ENCODE results near the gene ZNF112. TPM values are rescaled to one million over a fixed set of nuclear protein-coding genes. Genes with fewer than 3 reads are reported as not detected.

ZNF112 gene
- 1.3 to 2.6 TPM (median 1.9 TPM) in 5 replicates for total RNA-seq (2022; extraction: Qiagen RNA extraction)

GRCh38 chr19:44356383-44357111 lies at the start of gene ZNF112:
Gene ZNF112 (minus strand): TSS chr19:44356680. CDS start chr19:44340539, 16,141 bp downstream.

GRCh38 chr19:44401139-44402115 lies 44.9 kb upstream of the ZNF112 start, which contains the start of gene ZNF285:
Gene ZNF285 (minus strand): TSS chr19:44401608. CDS start chr19:44397213, 4,395 bp downstream.

GRCh38 chr19:44304659-44305193 lies 51.8 kb downstream of the ZNF112 start, which contains the start of gene ZNF235:
Gene ZNF235 (minus strand): TSS chr19:44305025. CDS start chr19:44303404, 1,621 bp downstream.

Other genes with a start within 250 kb of the ZNF112 start
- gene ZNF225, start 243.3 kb downstream of the ZNF112 start, total RNA-seq (2022; extraction: Qiagen RNA extraction) = 2.6 to 3.6 TPM (median 3.1 TPM) in 5 replicates
- gene ZNF234, start 215.1 kb downstream of the ZNF112 start, total RNA-seq (2022; extraction: Qiagen RNA extraction) = 1.5 to 2.8 TPM (median 2.0 TPM) in 5 replicates
- 18.8 to 21.0 TPM (median 20.0 TPM) in 5 replicates for gene ZNF226, start 191.6 kb downstream of the ZNF112 start, total RNA-seq (2022; extraction: Qiagen RNA extraction)
- 9.2 to 12.3 TPM (median 10.4 TPM) in 5 replicates for gene ZNF227, start 144.1 kb downstream of the ZNF112 start, total RNA-seq (2022; extraction: Qiagen RNA extraction)
- 0.43 to 0.63 TPM (median 0.55 TPM) in 5 replicates for gene ZNF233, start 96.8 kb downstream of the ZNF112 start, total RNA-seq (2022; extraction: Qiagen RNA extraction)
- 2.8 to 3.4 TPM (median 3.0 TPM) in 5 replicates for gene ZNF235, start 51.7 kb downstream of the ZNF112 start, total RNA-seq (2022; extraction: Qiagen RNA extraction)
- gene ZNF285, start 44.9 kb upstream of the ZNF112 start, total RNA-seq (2022; extraction: Qiagen RNA extraction) = 2.0 to 2.9 TPM (median 2.3 TPM) in 5 replicates
- gene ZNF229, start 91.8 kb upstream of the ZNF112 start, total RNA-seq (2022; extraction: Qiagen RNA extraction) = 2.2 to 3.4 TPM (median 3.0 TPM) in 5 replicates
- 7.5 to 8.7 TPM (median 8.3 TPM) in 5 replicates for gene ZNF180, start 143.8 kb upstream of the ZNF112 start, total RNA-seq (2022; extraction: Qiagen RNA extraction)
- 0.05 to 0.06 TPM (median 0.05 TPM) in 4 of 5 replicates, not detected in the other for gene CEACAM20, start 173.0 kb upstream of the ZNF112 start, total RNA-seq (2022; extraction: Qiagen RNA extraction)